Aorta (tissue), 5 donors: Measurements from ENCODE around the gene MFSD6. TPM values are rescaled to one million over a fixed set of nuclear protein-coding genes. Genes with fewer than 3 reads are reported as not detected.
A peak's percentile ranks its signal among the peaks of the same experiment; 100 is the strongest.

ENCODE experiments used
- ATAC-seq: fragments of 200-7000 bp; cut with Tn5 transposase; one replicate; pipeline ENCODE4 v1.9.1; 2022; ENCODE audit warnings: moderate library complexity; ENCODE audit not compliant: low FRiP score
- DNase-seq, 2 donors: peaks; one replicate each; pipeline ENCODE4 v3.0.0-alpha.2; 2020
- H3K27ac ChIP-seq, 2 donors: one replicate each; pipeline ENCODE4 v1.5.1; 2013; ENCODE audit warnings: low read length in 2 of 2, mild to moderate bottlenecking in 2 of 2, moderate library complexity in 2 of 2, control low read depth in 1 of 2, inconsistent platforms in 1 of 2, low read depth in 1 of 2
- H3K27me3 ChIP-seq, 2 donors: one replicate each; pipeline ENCODE4 v1.6.1; 2013; ENCODE audit warnings: control low read depth in 1 of 2, low read length in 1 of 2, mild to moderate bottlenecking in 1 of 2, moderate library complexity in 1 of 2; ENCODE audit not compliant: insufficient read depth in 2 of 2, control insufficient read depth in 1 of 2
- H3K36me3 ChIP-seq, 2 donors: one replicate each; pipeline ENCODE4 v1.6.1; 2013; ENCODE audit warnings: control low read depth in 1 of 2, low read length in 1 of 2, mild to moderate bottlenecking in 1 of 2; ENCODE audit not compliant: insufficient read depth in 2 of 2, control insufficient read depth in 1 of 2
- H3K4me1 ChIP-seq, 2 donors: one replicate each; pipeline ENCODE4 v1.6.1; 2013; ENCODE audit warnings: low read length in 2 of 2, control low read depth in 1 of 2, mild to moderate bottlenecking in 1 of 2, moderate library complexity in 1 of 2; ENCODE audit not compliant: insufficient read depth in 2 of 2, control insufficient read depth in 1 of 2
- H3K4me3 ChIP-seq, 2 donors: one replicate each; pipeline ENCODE4 v1.5.1; 2013; ENCODE audit warnings: low read length in 2 of 2, control low read depth in 1 of 2, mild to moderate bottlenecking in 1 of 2
- H3K9me3 ChIP-seq: one replicate; pipeline ENCODE4 v1.6.1; 2013; ENCODE audit warnings: mild to moderate bottlenecking, low read length; ENCODE audit not compliant: control insufficient read depth
- WGBS, 2 donors: extraction: QIAGEN DNeasy Blood & Tissue Kit; methylation state at CpG; one replicate each; pipeline ENCODE4 v1.1.7; 2013; 5-methylcytosine and 5-hydroxymethylcytosine counted together
- intact Hi-C, 2 donors: fragments of 100-400 bp; cut with DNase I; formaldehyde crosslinking; loops; one replicate each; pipeline versions ENCODE4 v1.14.2 to v1.15.0; 2022
- polyA plus RNA-seq, 2 donors: library from polyadenylated mRNA; stranded (reverse); fragments of 200-250 nt; gene quantifications; one replicate each; pipeline ENCODE4 v1.2.3, GENCODE V29; 2013
- total RNA-seq, 2 donors: library from RNA; stranded (reverse); fragmentation: NEBNext Ultra II Directional; extraction: Animal tissue kit (Norgen Biotek cat#: 25700); gene quantifications; one replicate each; pipeline ENCODE4 v1.2.1, GENCODE V29; 2021
- donor health status: healthy with polysubstance abuse.
- donor health status: Bipolar disorder and iron deficiency.
- donor health status: DM: no; HTN: no; CAD: no.
- donor health status: DM: no; HTN: no; CAD: no.
- donor health status: DM: yes; HTN: yes; CAD: no.

The MFSD6 gene
- total and polyA plus RNA-seq, 4 donors: 10.1 to 21.5 (median 16.8) TPM

- 87 to 98% methylated on average over 2 of the region's 2 CpGs for WGBS, 2 donors
- no peak for DNase-seq
- peaks cover 2 to 3% of the 10 kb centered on the region in 2 donors for H3K4me1 ChIP-seq
- intact Hi-C loops: no loop called here
- no peak overlapping the region for H3K4me3 ChIP-seq
- H3K27me3 ChIP-seq: no peaks in the 10 kb centered on the region
- H3K27ac ChIP-seq: no peak overlapping the region
- peak; percentile 76 for ATAC-seq
- peaks cover 0 to 3% of the 10 kb centered on the region in 2 donors for H3K36me3 ChIP-seq
- H3K9me3 ChIP-seq: no peaks in the 10 kb centered on the region
These were observed 61.6 kb downstream of the MFSD6 start for GRCh38 chr2:190469771-190470170.

- Histone ChIP-seq H3K27me3 (no peaks in the 10 kb centered on the region), H3K36me3 (peaks cover 0 to 3% of the 10 kb centered on the region in 2 donors), H3K4me1 (peaks cover 2 to 3% of the 10 kb centered on the region in 2 donors), H3K9me3 (no peaks in the 10 kb centered on the region), H3K4me3 (no peak overlapping the region), H3K27ac (no peak overlapping the region)
- ATAC-seq (no peak), DNase-seq (no peak)
- intact Hi-C loops: no loop called here
- 77 to 78% methylated on average over 5 of the region's 5 CpGs for WGBS, 2 donors
These were observed 62.2 kb downstream of the MFSD6 start for GRCh38 chr2:190470256-190470826.

GRCh38 chr2:190477661-190478454, 69.7 kb downstream of the MFSD6 start:
- WGBS, 2 donors: 49 to 57% methylated on average over 4 of the region's 4 CpGs
- Histone ChIP-seq H3K4me1 (no peaks in the 10 kb centered on the region), H3K27me3 (no peaks in the 10 kb centered on the region), H3K4me3 (no peak overlapping the region), H3K9me3 (no peaks in the 10 kb centered on the region), H3K27ac (no peak overlapping the region), H3K36me3 (peaks cover 0 to 2% of the 10 kb centered on the region in 2 donors)
- ATAC-seq: no peak
- intact Hi-C loops: no loop called here
- DNase-seq: no peak

GRCh38 chr2:190478572-190479195, 70.5 kb downstream of the MFSD6 start:
- DNase-seq (no peak), ATAC-seq (no peak)
- 75 to 82% methylated on average over 3 of the region's 3 CpGs for WGBS, 2 donors
- no peaks in the 10 kb centered on the region for H3K4me1 ChIP-seq
- no peaks in the 10 kb centered on the region for H3K27me3 ChIP-seq
- intact Hi-C loops: no loop called here
- no peaks in the 10 kb centered on the region for H3K9me3 ChIP-seq
- peaks cover 0 to 2% of the 10 kb centered on the region in 2 donors for H3K36me3 ChIP-seq
- H3K27ac ChIP-seq: no peak overlapping the region
- no peak overlapping the region for H3K4me3 ChIP-seq

- 66 to 93% methylated on average over 2 of the region's 2 CpGs for WGBS, 2 donors
- peaks cover 0 to 2% of the 10 kb centered on the region in 2 donors for H3K36me3 ChIP-seq
- ATAC-seq (no peak), DNase-seq (no peak)
- H3K27me3 ChIP-seq: no peaks in the 10 kb centered on the region
- H3K27ac ChIP-seq: no peak overlapping the region
- no peaks in the 10 kb centered on the region for H3K9me3 ChIP-seq
- H3K4me3 ChIP-seq: no peak overlapping the region
- intact Hi-C loops: no loop called here
- no peaks in the 10 kb centered on the region for H3K4me1 ChIP-seq
These were observed 73.2 kb downstream of the MFSD6 start for GRCh38 chr2:190481339-190481738.

- no peak for ATAC-seq
- H3K4me3 ChIP-seq: no peak overlapping the region
- no peaks in the 10 kb centered on the region for H3K4me1 ChIP-seq
- intact Hi-C loops: no loop called here
- H3K9me3 ChIP-seq: no peaks in the 10 kb centered on the region
- H3K36me3 ChIP-seq: peaks cover 0 to 2% of the 10 kb centered on the region in 2 donors
- H3K27ac ChIP-seq: no peak overlapping the region
- no peak for DNase-seq
- no peaks in the 10 kb centered on the region for H3K27me3 ChIP-seq
These were observed 74.3 kb downstream of the MFSD6 start for GRCh38 chr2:190482451-190482850.

- ATAC-seq (peak; percentile 26), DNase-seq (no peak)
- Histone ChIP-seq H3K9me3 (no peaks in the 10 kb centered on the region), H3K27me3 (no peaks in the 10 kb centered on the region), H3K36me3 (peaks cover 0 to 3% of the 10 kb centered on the region in 2 donors), H3K4me1 (no peaks in the 10 kb centered on the region), H3K27ac (no peak overlapping the region), H3K4me3 (no peak overlapping the region)
- WGBS, 2 donors: 68 to 69% methylated on average over 3 of the region's 3 CpGs
- intact Hi-C loops: no loop called here
These were observed 78.0 kb downstream of the MFSD6 start for GRCh38 chr2:190486037-190486623.

- no peak overlapping the region for H3K27ac ChIP-seq
- intact Hi-C loops: no loop called here
- H3K4me1 ChIP-seq: no peaks in the 10 kb centered on the region
- no peaks in the 10 kb centered on the region for H3K9me3 ChIP-seq
- H3K27me3 ChIP-seq: no peaks in the 10 kb centered on the region
- no peak for ATAC-seq
- WGBS, 2 donors: 96 to 97% methylated on average over 6 of the region's 6 CpGs
- no peak for DNase-seq
- H3K36me3 ChIP-seq: peaks cover 2 to 5% of the 10 kb centered on the region in 2 donors
- H3K4me3 ChIP-seq: no peak overlapping the region
These were observed 80.5 kb downstream of the MFSD6 start for GRCh38 chr2:190488516-190489233.
